SK-N-SH (cell line): ENCODE measurements around the gene ARPC4.

Source experiments
- CTCF ChIP-seq: fragments of 200-600 bp; sonication (generic); IDR thresholded peaks from 2 replicates; pipeline ENCODE4 v1.6.1; 2017; ENCODE audit warnings: antibody characterized with exemption, mild to moderate bottlenecking, moderate library complexity
- EZH2phosphoT487 ChIP-seq: fragments of 200-600 bp; sonication (generic); IDR thresholded peaks from 2 replicates; pipeline ENCODE4 v1.6.1; 2017; ENCODE audit warnings: low read depth, mixed run types, mild to moderate bottlenecking, antibody characterized with exemption, moderate library complexity, borderline replicate concordance
- MAX ChIP-seq: IDR thresholded peaks from 2 replicates; pipeline ENCODE4 v1.4.0; 2012; ENCODE audit warnings: low read depth
- NFIC ChIP-seq: IDR thresholded peaks from 2 replicates; pipeline ENCODE4 v1.4.0; 2012; ENCODE audit warnings: borderline replicate concordance
- PBX3 ChIP-seq: IDR thresholded peaks from 2 replicates; pipeline ENCODE4; 2012
- POLR2AphosphoS5 ChIP-seq: IDR thresholded peaks from 2 replicates; pipeline ENCODE4 v1.6.1; 2012; ENCODE audit warnings: low read depth, low read length
- RAD21 ChIP-seq: IDR thresholded peaks from 2 replicates; pipeline ENCODE4 v1.6.1; 2012; ENCODE audit warnings: mild to moderate bottlenecking, low read length
- REST ChIP-seq: IDR thresholded peaks from 2 replicates; pipeline ENCODE4 v1.6.1; 2012; ENCODE audit warnings: mild to moderate bottlenecking, low read depth, low read length, moderate library complexity
- TCF12 ChIP-seq: IDR thresholded peaks from 2 replicates; pipeline ENCODE4 v1.4.0; 2012
- YY1 ChIP-seq: IDR thresholded peaks from 2 replicates; pipeline ENCODE4 v1.4.0; 2012; ENCODE audit warnings: low read depth, mild to moderate bottlenecking
- ZBTB33 ChIP-seq: IDR thresholded peaks from 2 replicates; pipeline ENCODE4 v1.4.0; 2012; ENCODE audit warnings: low read depth, borderline replicate concordance

GRCh38 chr3:9843715-9844438, 51.0 kb downstream of the ARPC4 start, which contains the start of gene RPUSD3:
- TF ChIP-seq CTCF: no peak
- no peak for TF ChIP-seq RAD21
- no peak for TF ChIP-seq YY1
- no peak for TF ChIP-seq EZH2phosphoT487
- TF ChIP-seq PBX3: peak; percentile 100
- no peak for TF ChIP-seq ZBTB33
- peak; percentile 86 for TF ChIP-seq POLR2AphosphoS5
- peak; percentile 40; the same call in 1 of the 2 replicates for TF ChIP-seq MAX
- no peak for TF ChIP-seq TCF12
- 0 out of 2 replicates have a peak, but pooled peaks have one; percentile 8 for TF ChIP-seq NFIC
- no peak for TF ChIP-seq REST
